Esophagus squamous epithelium (tissue), 5 donors: ENCODE results near the gene UMAD1. TPM values are rescaled to one million over a fixed set of nuclear protein-coding genes. Genes with fewer than 3 reads are reported as not detected.

Source experiments
- DNase-seq: peaks from one replicate; lab custom pipeline; 2025; lab: John Stamatoyannopoulos, UW
- H3K27ac ChIP-seq, 4 donors: fragments of 200-600 bp; sonication (generic); one replicate each; pipeline ENCODE4 v1.5.1; 2016 to 2019; ENCODE audit warnings: mild to moderate bottlenecking in 1 of 4
- H3K27me3 ChIP-seq, 4 donors: fragments of 200-600 bp; sonication (generic); 1 replicate in 3 of 4; 2 replicates in 1 of 4; pipeline versions ENCODE4 v1.5.1 to v1.6.0; 2017 to 2021; ENCODE audit warnings: antibody characterized with exemption in 1 of 4
- H3K36me3 ChIP-seq, 3 donors: fragments of 200-600 bp; sonication (generic); one replicate each; pipeline ENCODE4 v1.5.1; 2016 to 2019
- H3K4me1 ChIP-seq, 3 donors: fragments of 200-600 bp; sonication (generic); one replicate each; pipeline ENCODE4 v1.5.1; 2017 to 2019
- H3K4me3 ChIP-seq, 4 donors: fragments of 200-600 bp; sonication (generic); 1 replicate in 3 of 4; 2 replicates in 1 of 4; pipeline ENCODE4 v1.5.1; 2016 to 2019; ENCODE audit warnings: mild to moderate bottlenecking in 2 of 4, moderate library complexity in 1 of 4
- H3K9me3 ChIP-seq, 3 donors: fragments of 200-600 bp; sonication (generic); one replicate each; pipeline ENCODE4 v1.5.1; 2016 to 2019
- CTCF ChIP-seq, 6 experiments: fragments of 450-650 bp in 4 of 6; fragments of 200-600 bp in 2 of 6; sonication (generic) in 2 of 6; IDR thresholded peaks; one replicate each; pipeline ENCODE4 v1.5.1; 2016 to 2019; ENCODE audit warnings: antibody characterized with exemption in 6 of 6, mild to moderate bottlenecking in 4 of 6, moderate library complexity in 4 of 6
- POLR2A ChIP-seq, 4 donors: fragments of 450-650 bp; IDR thresholded peaks; one replicate each; pipeline ENCODE4 v1.6.1; 2017; ENCODE audit warnings: antibody characterized with exemption in 4 of 4, mild to moderate bottlenecking in 4 of 4, moderate library complexity in 3 of 4
- WGBS, 2 donors: methylation state at CpG; one replicate each; pipeline ENCODE4 v1.1.5; 2018; 5-methylcytosine and 5-hydroxymethylcytosine counted together
- intact Hi-C: fragments of 100-400 bp; cut with DNase I; formaldehyde crosslinking; loops from one replicate; pipeline ENCODE4 v1.15.0; 2022
- total RNA-seq, 4 donors: library from RNA; depleted of rRNA; stranded (reverse); fragments of >200 nt; gene quantifications; one replicate each; pipeline ENCODE4 v1.1.0, GENCODE V29; 2016
- donor health status: DM: yes; HTN: yes; CAD: no.

Gene UMAD1
- total RNA-seq, 4 donors from 2014 or later = 2.5 to 7.6 (median 6.3) TPM

GRCh38 chr7:7719236-7719635, 78.7 kb downstream of the UMAD1 start:
- peaks cover 0 to 16% (median 0%) of the 10 kb centered on the region in 3 donors for H3K4me1 ChIP-seq
- H3K27me3 ChIP-seq = no peaks in the 10 kb centered on the region
- TF ChIP-seq CTCF (IDR thresholded peaks at IDR 0.05) (no peak), POLR2A (IDR thresholded peaks at IDR 0.05) (no peak)
- DNase-seq = no peak
- no peaks in the 10 kb centered on the region for H3K9me3 ChIP-seq
- H3K36me3 ChIP-seq = peaks cover 0 to 8% (median 0%) of the 10 kb centered on the region in 3 donors
- intact Hi-C loops = no loop called here
- peak overlapping the region in 1 of 4 donors; percentile 24 for H3K4me3 ChIP-seq
- 20 to 31% methylated on average over 2 of the region's 2 CpGs for WGBS, 2 donors
- peak overlapping the region in 1 of 4 donors; percentile 22 for H3K27ac ChIP-seq

GRCh38 chr7:7720193-7720592, 79.6 kb downstream of the UMAD1 start:
- Histone ChIP-seq H3K36me3 (peaks cover 0 to 8% (median 0%) of the 10 kb centered on the region in 3 donors), H3K27me3 (no peaks in the 10 kb centered on the region), H3K27ac (no peak overlapping the region), H3K4me1 (peaks cover 0 to 16% (median 0%) of the 10 kb centered on the region in 3 donors), H3K4me3 (no peak overlapping the region), H3K9me3 (no peaks in the 10 kb centered on the region)
- TF ChIP-seq POLR2A (IDR thresholded peaks at IDR 0.05) = no peak
- no peak for TF ChIP-seq CTCF (IDR thresholded peaks at IDR 0.05)
- 80 to 100% methylated on average over 1 of the region's 1 CpG for WGBS, 2 donors
- no peak for DNase-seq
- intact Hi-C loops = no loop called here

GRCh38 chr7:7720750-7721621, 80.4 kb downstream of the UMAD1 start:
- no peak for TF ChIP-seq CTCF (IDR thresholded peaks at IDR 0.05)
- TF ChIP-seq POLR2A (IDR thresholded peaks at IDR 0.05) = no peak
- Histone ChIP-seq H3K27ac (no peak overlapping the region), H3K4me1 (peaks cover 0 to 16% (median 0%) of the 10 kb centered on the region in 3 donors), H3K4me3 (no peak overlapping the region), H3K9me3 (no peaks in the 10 kb centered on the region), H3K27me3 (no peaks in the 10 kb centered on the region), H3K36me3 (peaks cover 0 to 8% (median 0%) of the 10 kb centered on the region in 3 donors)
- DNase-seq = no peak
- intact Hi-C loops = no loop called here
- WGBS, 2 donors = 88 to 89% methylated on average over 5 of the region's 5 CpGs

GRCh38 chr7:7731732-7732131, 91.2 kb downstream of the UMAD1 start:
- intact Hi-C loops = no loop called here
- H3K4me3 ChIP-seq = no peak overlapping the region
- no peak overlapping the region for H3K27ac ChIP-seq
- no peaks in the 10 kb centered on the region for H3K9me3 ChIP-seq
- H3K4me1 ChIP-seq = peaks cover 0 to 3% (median 0%) of the 10 kb centered on the region in 3 donors
- H3K27me3 ChIP-seq = no peaks in the 10 kb centered on the region
- H3K36me3 ChIP-seq = no peaks in the 10 kb centered on the region
- DNase-seq = no peak
- no peak for TF ChIP-seq POLR2A (IDR thresholded peaks at IDR 0.05)

GRCh38 chr7:7732621-7733281, 92.2 kb downstream of the UMAD1 start:
- WGBS, 2 donors = 71 to 80% methylated on average over 4 of the region's 4 CpGs
- Histone ChIP-seq H3K27ac (peak overlapping the region in 1 of 4 donors; percentile 1), H3K4me1 (peaks cover 0 to 3% (median 0%) of the 10 kb centered on the region in 3 donors), H3K27me3 (no peaks in the 10 kb centered on the region), H3K36me3 (no peaks in the 10 kb centered on the region), H3K9me3 (no peaks in the 10 kb centered on the region), H3K4me3 (no peak overlapping the region)
- intact Hi-C loops = no loop called here
- no peak for DNase-seq
- no peak for TF ChIP-seq POLR2A (IDR thresholded peaks at IDR 0.05)
- TF ChIP-seq CTCF (IDR thresholded peaks at IDR 0.05) = no peak
